SKM-1 treated with dmso at 0.1 percent for 144 hours (cell line): ENCODE data around the gene TFPI.
"Not testable (repeated sequence)": the region's sequence is repeated elsewhere in the genome, so short reads cannot be mapped to it uniquely, and the experiment has no call there.

Experiments
- DNase-seq: peaks from one replicate; lab custom pipeline; 2025; ENCODE audit not compliant: unreplicated experiment; lab: John Stamatoyannopoulos, UW

TFPI gene

DNA sequence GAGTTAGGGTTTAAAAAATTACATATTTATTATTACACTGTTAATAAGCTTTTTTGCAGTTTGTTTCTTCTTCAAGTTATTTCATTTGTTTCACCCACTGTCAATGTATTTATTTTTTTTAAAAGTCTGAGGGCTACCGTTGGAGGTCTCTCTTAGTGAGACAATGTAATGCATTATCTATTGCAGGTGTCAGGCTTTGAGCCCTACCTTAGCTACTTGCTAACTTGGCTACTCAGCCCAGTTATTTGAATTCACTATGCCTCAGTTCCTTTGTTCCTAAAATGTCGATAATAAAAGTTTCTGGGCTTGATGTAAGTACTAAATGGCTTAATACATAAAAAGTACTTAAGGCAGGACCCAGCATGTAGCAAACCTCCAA, 458 bp upstream of the TFPI start:
- no peak for DNase-seq

DNA sequence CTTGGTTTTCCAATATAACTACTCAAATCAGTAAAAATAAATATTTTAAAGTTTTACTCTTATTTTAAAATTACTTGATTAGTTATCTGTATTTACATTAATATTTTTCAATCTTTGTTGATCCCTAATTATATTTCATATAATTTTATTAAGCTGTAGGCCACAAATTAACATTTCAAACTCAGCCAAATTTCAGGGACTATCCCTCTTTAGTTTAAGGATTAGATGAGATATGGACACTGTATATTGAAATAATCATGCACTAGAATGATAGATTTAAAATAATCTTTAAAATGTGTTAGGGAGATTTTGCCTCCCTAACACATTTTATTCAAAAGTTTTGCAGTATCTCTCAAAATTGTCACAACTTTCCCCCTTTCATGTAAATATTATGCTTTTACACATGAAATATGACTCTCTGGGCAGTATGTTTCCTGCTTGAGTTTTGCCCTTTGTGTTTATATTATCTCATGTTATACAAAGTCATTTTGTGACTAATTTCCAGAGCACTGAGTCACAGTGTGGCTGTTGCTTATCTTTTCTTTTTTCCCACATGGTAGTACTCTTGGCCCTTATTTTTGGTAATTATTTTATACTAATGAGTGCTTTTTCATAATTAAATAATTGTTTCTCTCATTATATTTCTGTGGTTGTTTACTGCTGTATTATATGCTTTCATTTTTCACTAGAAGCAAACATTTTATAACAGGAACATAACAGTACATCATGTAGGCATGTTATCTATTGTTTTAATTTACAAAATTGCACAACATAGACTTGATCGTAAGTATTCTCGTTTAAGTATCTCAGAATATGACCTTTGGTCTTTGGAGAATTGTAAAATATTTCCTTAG, 1.2 kb downstream of the TFPI start:
- DNase-seq = no peak

DNA sequence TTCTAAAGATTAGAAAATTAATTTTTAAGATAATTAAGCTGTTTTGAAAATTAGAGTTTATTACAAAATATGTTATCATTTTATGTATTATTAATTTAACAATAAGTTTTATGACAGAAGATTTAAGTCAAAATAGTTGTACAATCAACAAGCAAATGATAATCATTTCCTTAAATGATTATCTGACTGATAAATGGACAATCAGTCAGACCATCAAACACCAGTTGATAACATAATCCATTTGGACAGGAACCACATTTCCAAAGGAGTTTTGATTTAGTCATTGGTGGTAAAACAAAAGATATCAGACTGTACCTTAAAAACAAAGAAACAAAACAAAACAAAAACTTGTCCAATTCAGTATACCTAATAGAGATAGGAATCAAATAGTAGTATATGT, 1.9 kb downstream of the TFPI start:
- no peak for DNase-seq

DNA sequence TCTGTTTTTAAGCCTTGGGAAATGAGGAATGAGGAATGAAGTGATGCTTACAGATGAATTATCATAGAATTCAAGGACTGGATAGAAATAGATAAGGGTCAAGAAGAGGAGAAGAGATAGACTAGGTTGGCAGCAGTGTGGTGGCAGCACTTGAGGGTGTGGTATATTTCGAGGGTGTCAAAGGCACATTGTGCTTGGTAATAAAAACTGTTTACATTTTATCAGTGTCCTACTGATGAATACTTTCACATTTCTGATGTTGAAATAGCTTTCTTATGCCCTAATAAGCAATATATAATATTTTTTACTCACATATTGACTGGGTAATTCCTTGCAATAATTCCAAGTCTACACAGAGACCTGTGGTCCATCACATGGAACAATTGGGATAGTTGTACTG, 3.4 kb downstream of the TFPI start:
- DNase-seq = no peak

DNA sequence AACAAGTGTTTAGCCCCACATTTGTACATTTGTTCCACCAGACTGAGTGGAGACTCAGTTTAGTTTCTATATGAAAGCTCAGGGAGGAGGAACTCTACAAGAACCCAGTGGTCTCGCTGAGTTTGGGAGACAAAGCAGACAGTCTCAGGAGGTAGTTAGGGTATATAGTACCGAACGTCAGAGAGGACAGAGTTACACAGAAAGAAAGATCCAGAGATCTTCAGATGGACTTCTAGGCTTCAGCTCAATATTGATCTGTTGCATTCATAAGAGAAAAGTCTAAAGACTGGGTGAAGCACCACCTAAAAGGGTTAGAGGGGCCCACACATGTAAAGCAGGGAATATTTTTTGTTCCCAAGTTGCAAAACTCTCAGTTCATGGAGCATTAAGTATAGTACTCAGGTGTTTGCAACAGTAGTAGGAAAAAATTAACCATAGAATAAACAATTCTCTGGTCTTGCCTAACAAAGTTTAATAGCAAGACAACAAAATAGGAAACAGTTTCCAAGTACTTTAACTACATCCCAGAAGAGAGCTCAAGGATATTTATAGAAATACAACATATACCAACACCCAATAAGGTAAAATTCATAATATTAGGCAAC, 4.2 kb downstream of the TFPI start:
- no peak for DNase-seq

DNA sequence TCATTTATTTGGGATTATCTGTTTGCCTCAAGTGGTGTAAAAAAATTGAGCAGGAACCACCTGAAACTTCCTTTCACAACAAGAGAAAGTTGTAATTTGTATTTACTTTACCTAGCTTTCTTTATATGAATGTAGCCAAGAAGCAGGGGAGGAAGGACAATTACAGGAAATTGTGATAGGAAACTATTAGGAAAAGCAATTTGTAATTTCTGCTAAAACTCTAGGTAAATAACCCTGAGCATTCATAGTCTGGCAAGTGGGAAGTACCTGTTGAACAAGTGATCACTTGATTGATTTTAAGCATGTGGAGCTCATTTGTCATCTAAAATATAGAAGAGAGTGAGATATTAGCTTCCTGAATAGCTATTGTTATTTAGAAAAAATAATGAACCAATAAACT, 5.0 kb downstream of the TFPI start:
- DNase-seq = no peak

DNA sequence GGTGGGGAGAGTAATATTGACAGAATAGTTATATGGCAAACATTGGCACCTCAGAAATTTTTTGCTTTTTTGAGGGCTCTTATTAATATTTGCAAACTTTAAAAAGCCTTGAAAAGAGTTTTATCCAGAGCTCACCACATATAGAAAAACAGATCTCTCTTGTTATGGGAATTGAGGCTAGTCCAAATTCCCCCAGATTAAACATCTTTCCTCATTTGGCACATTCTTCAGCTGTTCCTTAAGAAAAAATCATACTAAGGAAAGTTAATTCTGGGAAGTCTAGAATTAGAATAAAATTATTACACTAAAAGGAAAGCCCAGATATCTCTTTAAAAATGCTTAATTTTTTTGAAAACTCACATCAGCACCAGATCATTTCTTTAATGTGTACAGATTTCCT, 5.6 kb downstream of the TFPI start:
- DNase-seq = no peak

DNA sequence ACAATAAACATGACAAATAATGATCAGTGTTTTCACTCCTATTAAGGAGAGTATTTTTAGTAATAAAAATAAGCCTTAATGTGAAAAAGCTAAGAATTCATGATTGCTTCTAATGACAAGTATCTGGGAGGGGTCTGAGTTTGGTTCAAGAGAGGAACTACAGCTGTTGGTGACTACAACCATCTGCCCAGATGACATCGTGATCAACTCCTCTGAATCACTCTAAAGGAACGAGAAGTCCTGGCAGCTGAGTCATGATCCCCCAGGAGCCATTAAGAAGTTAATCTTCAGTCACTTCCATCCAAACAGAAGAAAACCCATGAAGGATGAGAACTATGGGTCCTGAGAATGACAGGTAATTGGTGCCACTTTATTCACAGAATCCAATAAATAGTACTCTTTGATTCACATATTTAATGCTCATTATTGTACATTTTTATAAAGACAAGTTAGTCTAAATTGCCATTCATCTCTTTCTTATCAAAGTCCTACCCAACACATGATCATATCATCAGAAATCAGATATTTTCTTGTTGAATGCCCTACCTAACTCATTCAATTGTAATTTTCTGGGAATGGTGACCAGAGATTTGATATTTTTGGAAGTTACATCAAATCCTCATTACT, 6.8 kb downstream of the TFPI start:
- DNase-seq = no peak

DNA sequence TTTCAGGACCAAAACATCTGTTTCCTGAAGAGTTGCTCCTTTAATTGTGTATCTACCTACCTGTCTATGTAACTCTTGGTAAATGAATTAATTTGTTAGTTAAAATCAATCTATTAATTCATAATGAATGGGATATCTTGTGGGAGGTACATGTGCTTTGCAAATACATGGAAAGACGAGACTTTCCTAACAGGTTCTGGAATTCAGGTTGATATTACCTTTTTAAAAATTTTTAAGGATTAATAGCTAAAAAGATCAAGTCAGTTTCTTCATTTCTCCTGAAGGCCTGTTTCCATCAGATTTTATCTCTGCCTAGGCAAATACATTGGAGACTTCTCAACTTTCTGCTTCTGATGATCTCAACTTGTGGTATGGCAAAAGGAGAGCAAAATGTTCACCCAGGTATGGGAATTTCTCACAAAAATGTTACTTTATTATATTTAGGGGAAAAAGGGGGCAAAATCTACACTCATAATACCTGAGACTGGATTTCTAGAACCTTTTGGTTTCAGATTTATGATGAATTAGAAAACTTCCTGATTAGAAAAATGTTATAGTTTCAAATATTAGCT, 7.4 kb downstream of the TFPI start:
- no peak for DNase-seq

DNA sequence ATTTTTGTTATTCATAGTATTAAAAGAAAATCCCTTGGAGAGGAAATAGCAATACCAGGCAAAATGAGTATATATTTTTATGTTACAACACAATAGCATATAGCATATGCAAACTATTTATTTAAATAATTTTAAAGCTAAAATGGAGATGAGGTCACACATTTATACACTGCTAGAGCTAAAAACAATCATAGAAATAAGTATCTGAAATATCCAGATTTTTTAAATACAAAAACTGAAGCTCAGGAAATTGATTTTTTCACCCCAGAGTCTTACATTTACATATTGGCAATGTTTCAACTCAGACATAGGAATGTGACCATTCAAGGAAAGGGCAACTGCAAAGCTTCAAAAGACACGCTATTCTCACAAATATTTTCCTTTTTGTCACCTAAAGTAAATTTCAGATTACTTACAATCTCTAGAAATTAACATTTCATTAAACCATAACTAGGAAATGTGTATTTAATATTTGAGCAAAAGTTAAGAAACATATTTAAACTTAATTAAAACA, 8.9 kb downstream of the TFPI start:
- no peak for DNase-seq

DNA sequence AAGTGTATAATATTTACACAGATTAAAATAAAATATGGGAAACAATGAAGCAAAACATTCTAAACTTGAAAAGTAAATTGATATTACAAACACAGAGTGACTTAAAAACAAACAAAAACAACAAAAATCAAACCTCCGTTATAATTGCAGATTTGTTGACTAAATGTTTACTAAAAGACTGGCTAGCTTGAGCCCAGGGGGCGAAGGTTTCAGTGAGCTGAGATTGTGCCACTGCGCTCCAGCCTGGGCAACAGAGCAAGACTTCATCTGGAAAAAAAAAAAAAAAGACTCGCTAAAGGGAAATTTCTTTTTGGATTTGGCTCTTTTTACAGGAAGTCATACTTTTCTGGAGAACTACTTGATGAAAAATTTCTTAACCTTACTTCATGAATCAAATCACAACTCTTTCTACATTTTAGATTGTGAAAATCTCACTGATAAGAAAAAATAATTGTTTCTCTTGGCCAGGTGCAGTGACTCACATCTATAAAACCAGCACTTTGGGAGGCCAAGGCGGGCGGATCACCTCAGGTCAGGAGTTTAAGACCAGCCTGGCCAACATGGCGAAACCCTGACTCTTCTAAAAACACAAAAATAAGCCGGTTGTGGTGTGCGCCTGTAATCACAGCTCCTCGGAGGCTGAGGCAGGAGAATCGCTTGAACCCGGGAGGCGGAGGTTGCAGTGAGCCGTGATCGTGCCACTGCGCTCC, 9.7 kb downstream of the TFPI start:
- DNase-seq = no peak

DNA sequence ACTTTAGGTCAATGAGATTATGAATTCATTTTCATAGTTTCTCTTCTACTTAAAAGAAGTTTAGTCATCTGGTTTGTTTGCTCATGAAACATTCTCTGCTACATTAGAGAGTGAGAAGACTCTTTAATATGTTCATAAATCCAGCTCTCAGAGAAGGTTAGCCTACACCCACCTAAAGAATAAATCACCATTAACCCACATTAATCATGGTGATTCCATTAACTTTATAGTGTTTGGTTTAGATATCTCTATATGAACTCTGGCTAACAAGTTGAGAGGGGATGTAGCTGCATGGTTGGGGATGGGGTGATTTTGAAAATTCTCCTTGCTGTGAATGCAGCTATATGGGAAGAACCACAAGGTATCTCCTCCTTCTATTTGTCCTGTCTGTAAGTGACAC, 10.7 kb downstream of the TFPI start:
- no peak for DNase-seq

DNA sequence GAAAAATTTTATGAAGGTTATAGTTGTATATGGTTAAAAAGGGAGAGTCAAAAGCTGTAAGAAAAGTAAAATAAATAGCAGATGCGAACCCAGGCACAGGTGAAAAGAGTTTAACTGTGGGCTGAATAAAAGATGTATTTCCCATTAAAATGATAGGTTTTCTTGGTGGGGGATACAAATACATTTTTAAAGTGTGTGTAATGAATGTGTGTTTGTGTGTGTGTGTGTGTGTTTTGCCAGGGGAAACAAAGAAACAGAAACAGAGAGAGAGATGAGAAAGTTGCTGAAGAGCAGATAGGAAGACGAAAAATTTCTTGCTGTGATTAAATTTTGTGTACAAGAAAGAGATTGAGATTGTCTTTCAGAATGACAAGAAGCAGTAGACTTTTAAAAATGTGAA, 12.1 kb downstream of the TFPI start:
- no peak for DNase-seq

DNA sequence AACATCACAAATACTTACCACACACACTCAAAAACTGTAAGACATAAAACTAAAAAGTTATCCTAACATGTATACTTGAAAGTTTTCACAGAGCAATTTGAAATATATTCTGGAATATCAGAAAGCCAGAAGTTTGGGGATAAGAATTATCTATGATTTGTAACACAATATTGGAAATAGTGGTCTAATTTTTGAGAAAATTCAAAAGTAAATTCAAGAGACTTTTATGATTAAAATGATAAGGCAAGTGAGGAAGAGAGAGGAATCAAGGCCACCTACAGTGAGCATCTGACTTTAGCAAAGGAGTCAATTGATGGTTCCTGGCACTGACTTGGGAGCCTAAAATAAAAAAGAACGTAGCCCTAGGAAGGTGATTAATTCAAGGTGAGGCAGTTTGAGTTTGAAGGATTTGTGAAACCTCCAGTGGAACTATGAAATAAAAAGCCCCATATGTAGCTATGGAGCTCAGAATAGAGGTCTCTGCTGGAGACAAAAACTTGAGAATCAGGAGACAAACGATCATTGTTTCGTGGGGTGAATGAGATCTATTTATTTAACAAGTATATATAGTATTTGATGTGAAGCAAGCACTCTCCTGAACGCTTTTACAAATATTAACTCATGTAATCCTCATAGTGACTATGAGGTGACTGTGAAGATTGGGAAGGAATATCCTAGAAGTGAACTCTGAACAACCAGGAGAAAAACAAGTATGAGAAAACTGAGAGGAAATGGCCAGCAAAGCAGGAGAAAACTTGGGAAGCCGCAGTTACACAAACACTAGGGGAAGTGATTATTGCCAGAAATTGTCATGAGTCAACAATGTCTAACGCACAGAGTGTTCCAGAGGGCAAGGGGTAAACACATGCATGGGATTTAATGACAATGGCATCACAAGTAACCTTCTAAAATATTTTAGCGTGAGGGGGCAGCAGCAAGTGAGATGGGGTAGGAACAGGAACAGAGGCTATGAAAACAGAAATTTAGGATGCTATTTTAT, 12.8 kb downstream of the TFPI start:
- DNase-seq = no peak

DNA sequence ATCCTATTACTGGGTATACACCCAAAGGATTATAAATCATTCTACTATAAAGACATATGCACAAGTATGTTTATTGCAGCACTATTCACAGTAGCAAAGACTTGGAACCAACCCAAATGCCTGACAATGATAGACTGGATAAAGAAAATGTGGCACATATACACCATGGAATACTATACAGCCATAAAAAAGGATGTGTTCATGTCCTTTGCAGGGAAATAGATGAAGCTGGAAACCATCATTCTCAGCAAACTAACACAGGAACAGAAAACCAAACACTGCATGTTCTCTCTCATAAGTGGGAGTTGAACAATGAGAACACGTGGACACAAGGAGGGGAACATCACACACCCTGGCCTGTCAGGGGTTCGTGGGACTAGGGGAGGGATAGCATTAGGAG, 16.0 kb downstream of the TFPI start:
- not testable (repeated sequence) for DNase-seq

DNA sequence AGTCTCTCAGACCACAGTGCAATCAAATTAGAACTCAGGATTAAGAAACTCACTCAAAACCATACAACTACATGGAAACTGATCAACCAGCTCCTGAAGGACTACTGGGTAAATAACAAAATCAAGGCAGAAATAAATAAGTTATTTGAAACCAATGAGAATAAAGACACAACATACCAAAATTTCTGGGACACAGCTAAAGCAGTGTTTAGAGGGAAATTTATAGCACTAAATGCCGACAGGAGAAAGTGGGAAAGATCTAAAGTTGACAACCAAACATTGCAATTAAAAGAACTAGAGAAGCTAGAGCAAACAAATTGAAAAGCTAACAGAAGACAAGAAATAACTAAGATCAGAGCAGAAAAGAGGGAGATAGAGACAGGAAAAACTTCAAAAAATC, 18.9 kb downstream of the TFPI start:
- not testable (repeated sequence) for DNase-seq

DNA sequence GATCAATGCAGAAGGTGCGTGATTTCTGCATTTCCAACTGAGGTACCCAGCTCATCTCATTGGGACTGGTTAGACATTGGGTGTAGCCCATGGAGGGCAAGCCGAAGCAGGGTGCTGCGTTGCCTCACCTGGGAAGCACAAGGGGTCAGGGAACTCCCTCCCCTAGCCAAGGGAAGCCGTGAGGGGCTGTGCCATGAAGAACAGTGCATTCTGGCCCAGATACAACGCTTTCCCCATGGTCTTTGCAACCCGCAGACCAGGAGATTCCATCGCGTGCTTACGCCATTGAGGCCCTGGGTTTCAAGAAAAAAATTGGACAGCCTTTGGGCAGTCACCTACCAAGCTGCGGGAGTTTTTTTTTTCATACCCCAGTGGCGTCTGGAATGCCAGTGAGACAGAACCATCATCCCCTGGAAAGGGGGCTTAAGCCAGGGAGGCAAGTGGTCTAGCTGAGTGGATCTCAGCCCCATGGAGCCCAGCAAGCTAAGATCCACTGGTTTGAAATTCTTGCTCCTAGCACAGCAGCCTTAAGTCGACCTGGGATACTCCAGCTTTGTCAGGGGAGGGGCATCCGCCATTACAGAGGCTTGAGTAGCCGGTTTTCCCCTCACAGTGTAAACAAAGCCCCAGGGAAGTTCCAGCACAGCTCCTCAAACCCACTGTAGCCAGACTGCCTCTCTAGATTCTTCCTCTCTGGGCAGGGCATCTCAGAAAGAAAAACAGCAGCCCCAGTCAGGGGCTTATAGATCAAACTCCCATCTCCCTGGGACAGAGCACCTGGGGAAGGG, 21.7 kb downstream of the TFPI start:
- DNase-seq = no peak

DNA sequence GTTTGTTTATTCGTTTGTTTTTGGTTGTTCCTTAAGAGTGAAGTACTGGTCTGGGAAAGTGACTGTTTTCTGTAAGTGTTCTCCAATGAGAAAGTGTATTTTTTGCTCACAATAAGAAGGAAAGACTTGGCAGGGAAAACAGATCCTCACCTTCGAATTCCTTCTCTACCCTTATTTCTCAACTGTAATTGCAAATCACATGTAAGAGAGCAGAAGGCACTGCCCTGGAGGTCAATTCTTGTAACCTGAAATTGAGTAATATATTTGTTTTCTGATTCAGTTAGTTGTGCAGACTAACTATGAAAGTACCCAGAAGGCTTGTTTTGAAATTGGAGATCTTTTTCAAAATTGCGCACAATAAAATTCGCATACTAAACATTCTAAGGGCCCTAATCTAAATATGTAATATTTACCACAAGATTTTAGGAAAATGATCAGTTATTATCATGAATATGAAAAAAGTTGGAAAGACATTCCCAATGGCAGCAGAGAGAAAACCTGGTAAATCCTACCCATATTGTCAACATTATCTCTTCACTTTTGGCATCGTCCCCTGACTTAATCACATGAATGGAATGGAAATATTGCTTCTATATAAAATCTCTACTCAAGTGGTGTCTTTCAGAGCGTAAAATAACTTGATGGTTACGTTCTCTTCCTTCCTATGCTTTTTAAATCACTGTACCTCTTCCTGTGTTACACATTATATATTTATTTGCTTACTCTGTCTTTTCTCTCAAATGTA, 24.1 kb downstream of the TFPI start:
- no peak for DNase-seq
